Chondrocyte (in vitro differentiated cells): Measurements from ENCODE around the gene MAP2K1. TPM values are rescaled to one million over a fixed set of nuclear protein-coding genes. Genes with fewer than 3 reads are reported as not detected.
"Not testable (repeated sequence)": the region's sequence is repeated elsewhere in the genome, so short reads cannot be mapped to it uniquely, and the experiment has no call there.

Source experiments
- DNase-seq: peaks from one replicate; pipeline ENCODE4 v3.0.0; 2021; ENCODE audit warnings: mixed read lengths, low spot score
- H3K27ac Mint-ChIP-seq: one replicate; pipeline ENCODE4 v1.8.0; 2021; ENCODE audit warnings: mild to moderate bottlenecking, moderate library complexity, mixed read lengths; ENCODE audit not compliant: unreplicated experiment
- H3K27me3 Mint-ChIP-seq: 2 replicates; pipeline ENCODE4 v1.8.0; 2021; ENCODE audit warnings: low read depth, mixed read lengths
- H3K36me3 Mint-ChIP-seq: 2 replicates; pipeline ENCODE4 v1.8.0; 2021; ENCODE audit warnings: low read depth, mixed read lengths
- H3K4me1 Mint-ChIP-seq: 2 replicates; pipeline ENCODE4 v1.8.0; 2021; ENCODE audit warnings: low read depth, mild to moderate bottlenecking, mixed read lengths
- H3K4me3 Mint-ChIP-seq: one replicate; pipeline ENCODE4 v1.8.0; 2021; ENCODE audit warnings: mild to moderate bottlenecking, moderate library complexity, mixed read lengths; ENCODE audit not compliant: unreplicated experiment
- H3K9me3 Mint-ChIP-seq: 2 replicates; pipeline ENCODE4 v1.8.0; 2021; ENCODE audit warnings: low read depth, mixed read lengths
- CTCF ChIP-seq: fragments of 200-600 bp; sonication (generic); IDR thresholded peaks from 2 replicates; pipeline ENCODE4 v1.5.0; 2021; ENCODE audit warnings: antibody characterized with exemption, mild to moderate bottlenecking, moderate library complexity
- total RNA-seq: library from RNA; stranded (reverse); gene quantifications from 3 replicates; pipeline ENCODE4 v1.2.1, GENCODE V29; 2021

The MAP2K1 gene
- total RNA-seq, 1 donor from 2014 or later, result 49.7 TPM

- no peak for TF ChIP-seq CTCF
- Mint-ChIP-seq H3K36me3 (no peaks in the 10 kb centered on the region), H3K4me3 (no peak overlapping the region), H3K27ac (peak overlapping the region; percentile 22), H3K9me3 (no peaks in the 10 kb centered on the region), H3K4me1 (peaks cover 49% of the 10 kb centered on the region), H3K27me3 (no peaks in the 10 kb centered on the region)
- no peak for DNase-seq
These were observed 4.0 kb downstream of the MAP2K1 start for GRCh38 chr15:66390678-66391077.

GRCh38 chr15:66393037-66393436 is 6.3 kb downstream of the MAP2K1 start:
- not testable (repeated sequence) for H3K4me3 Mint-ChIP-seq, DNase-seq, H3K27ac Mint-ChIP-seq, H3K36me3 Mint-ChIP-seq, H3K27me3 Mint-ChIP-seq, H3K9me3 Mint-ChIP-seq
- peaks cover 36% of the 10 kb centered on the region for H3K4me1 Mint-ChIP-seq

GRCh38 chr15:66394472-66394871 is 7.8 kb downstream of the MAP2K1 start:
- TF ChIP-seq CTCF, result no peak
- Mint-ChIP-seq H3K27me3 (no peaks in the 10 kb centered on the region), H3K27ac (no peak overlapping the region)

GRCh38 chr15:66394915-66395314 is 8.2 kb downstream of the MAP2K1 start:
- Mint-ChIP-seq H3K9me3 (no peaks in the 10 kb centered on the region), H3K36me3 (no peaks in the 10 kb centered on the region), H3K4me1 (peaks cover 20% of the 10 kb centered on the region), H3K27me3 (no peaks in the 10 kb centered on the region), H3K4me3 (no peak overlapping the region), H3K27ac (no peak overlapping the region)
- DNase-seq, result no peak
- no peak for TF ChIP-seq CTCF

More at GRCh38 chr15:66394472-66394871, 7.8 kb downstream of the MAP2K1 start:
- Mint-ChIP-seq H3K4me3 (no peak overlapping the region), H3K9me3 (no peaks in the 10 kb centered on the region), H3K36me3 (no peaks in the 10 kb centered on the region), H3K4me1 (peaks cover 22% of the 10 kb centered on the region)
- no peak for DNase-seq

- Mint-ChIP-seq H3K9me3 (no peaks in the 10 kb centered on the region), H3K36me3 (peaks cover 3% of the 10 kb centered on the region), H3K27ac (no peak overlapping the region), H3K4me3 (no peak overlapping the region), H3K4me1 (peaks cover 36% of the 10 kb centered on the region), H3K27me3 (no peaks in the 10 kb centered on the region)
- no peak for DNase-seq
- TF ChIP-seq CTCF, result no peak
These were observed 12.6 kb downstream of the MAP2K1 start for GRCh38 chr15:66399276-66399675.

- DNase-seq, result no peak
These were observed 13.7 kb downstream of the MAP2K1 start for GRCh38 chr15:66400351-66400774.

More at GRCh38 chr15:66400351-66400774, 13.7 kb downstream of the MAP2K1 start:
- H3K27me3 Mint-ChIP-seq, result no peaks in the 10 kb centered on the region
- H3K36me3 Mint-ChIP-seq, result peaks cover 3% of the 10 kb centered on the region
- no peak for TF ChIP-seq CTCF
- peaks cover 46% of the 10 kb centered on the region for H3K4me1 Mint-ChIP-seq
- H3K9me3 Mint-ChIP-seq, result no peaks in the 10 kb centered on the region
- H3K27ac Mint-ChIP-seq, result peak overlapping the region; percentile 52
- H3K4me3 Mint-ChIP-seq, result no peak overlapping the region
